ENCODE results near the gene TSPAN3. TPM values are rescaled to one million over a fixed set of nuclear protein-coding genes. Genes with fewer than 3 reads are reported as not detected.

TSPAN3 gene
- total and polyA plus RNA-seq, 8 donors, result 71.6 to 173 (median 89.2) TPM

DNA sequence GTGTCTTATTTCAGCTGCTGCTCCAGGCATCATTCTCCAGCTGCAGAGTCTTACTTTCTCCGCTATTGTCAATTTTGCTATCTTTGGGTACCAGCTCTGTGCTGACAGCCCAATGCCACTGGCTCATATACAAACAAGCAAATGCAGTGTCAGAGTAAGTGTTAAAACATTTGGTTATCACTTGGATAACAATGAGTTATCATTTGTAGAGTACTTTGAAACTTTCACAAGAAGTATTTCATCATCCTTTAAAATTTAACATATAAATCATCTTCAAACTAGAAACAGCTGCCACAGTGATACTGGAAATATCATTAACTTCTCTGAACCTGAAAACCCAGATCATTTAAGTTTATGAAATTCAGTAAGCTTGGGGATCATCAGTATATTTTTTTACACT lies 13.8 kb downstream of the TSPAN3 start:
- TF ChIP-seq, protein P1, sequence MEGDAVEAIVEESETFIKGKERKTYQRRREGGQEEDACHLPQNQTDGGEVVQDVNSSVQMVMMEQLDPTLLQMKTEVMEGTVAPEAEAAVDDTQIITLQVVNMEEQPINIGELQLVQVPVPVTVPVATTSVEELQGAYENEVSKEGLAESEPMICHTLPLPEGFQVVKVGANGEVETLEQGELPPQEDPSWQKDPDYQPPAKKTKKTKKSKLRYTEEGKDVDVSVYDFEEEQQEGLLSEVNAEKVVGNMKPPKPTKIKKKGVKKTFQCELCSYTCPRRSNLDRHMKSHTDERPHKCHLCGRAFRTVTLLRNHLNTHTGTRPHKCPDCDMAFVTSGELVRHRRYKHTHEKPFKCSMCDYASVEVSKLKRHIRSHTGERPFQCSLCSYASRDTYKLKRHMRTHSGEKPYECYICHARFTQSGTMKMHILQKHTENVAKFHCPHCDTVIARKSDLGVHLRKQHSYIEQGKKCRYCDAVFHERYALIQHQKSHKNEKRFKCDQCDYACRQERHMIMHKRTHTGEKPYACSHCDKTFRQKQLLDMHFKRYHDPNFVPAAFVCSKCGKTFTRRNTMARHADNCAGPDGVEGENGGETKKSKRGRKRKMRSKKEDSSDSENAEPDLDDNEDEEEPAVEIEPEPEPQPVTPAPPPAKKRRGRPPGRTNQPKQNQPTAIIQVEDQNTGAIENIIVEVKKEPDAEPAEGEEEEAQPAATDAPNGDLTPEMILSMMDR (IDR thresholded peaks at IDR 0.05), result no peak
- no peaks in the 10 kb centered on the region for H3K27me3 ChIP-seq
- H3K27ac ChIP-seq, result no peak overlapping the region
- FAIRE-seq (no peak), DNase-seq (no peak), ATAC-seq (no peak)
- intact Hi-C loops (cut with DNase I), result no loop called here
- peaks cover 0 to 8% (median 0%) of the 10 kb centered on the region in 3 donors for H3K36me3 ChIP-seq
- H3K4me1 ChIP-seq, result peaks cover 22 to 25% (median 24%) of the 10 kb centered on the region in 3 donors
- no peaks in the 10 kb centered on the region for H3K9me3 ChIP-seq
- H3K4me3 ChIP-seq, result no peak overlapping the region
- 52 to 62% methylated on average over 1 of the region's 1 CpG for WGBS, 2 donors

DNA sequence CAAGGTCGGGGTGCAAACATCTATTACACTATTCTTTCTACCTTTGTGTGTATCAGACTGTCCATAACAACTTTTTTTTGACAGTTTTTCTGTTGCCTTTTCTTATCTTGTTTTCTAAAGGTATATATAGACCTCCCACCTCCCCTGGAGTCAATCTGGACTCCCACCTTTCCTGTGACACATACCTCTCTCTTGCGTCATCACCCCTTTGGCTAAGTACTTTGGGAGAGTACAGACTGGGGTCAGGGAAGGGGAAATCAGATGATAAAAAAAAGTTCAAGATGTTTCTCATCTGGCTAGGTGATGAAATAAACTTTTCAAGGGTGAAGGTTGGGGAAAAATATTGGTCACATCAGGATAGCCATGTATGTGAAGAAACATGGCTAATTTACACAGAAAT lies 17.2 kb downstream of the TSPAN3 start:
- FAIRE-seq (no peak), ATAC-seq (no peak), DNase-seq (no peak)
- Histone ChIP-seq H3K4me1 (peaks cover 7 to 17% (median 16%) of the 10 kb centered on the region in 3 donors), H3K9me3 (no peaks in the 10 kb centered on the region), H3K27ac (no peak overlapping the region), H3K27me3 (no peaks in the 10 kb centered on the region), H3K4me3 (no peak overlapping the region), H3K36me3 (peaks cover 0 to 17% (median 0%) of the 10 kb centered on the region in 3 donors)
- TF ChIP-seq, protein P1 (IDR thresholded peaks at IDR 0.05), result no peak
- 95 to 97% methylated on average over 2 of the region's 2 CpGs for WGBS, 2 donors
- intact Hi-C loops (cut with DNase I), result no loop called here

DNA sequence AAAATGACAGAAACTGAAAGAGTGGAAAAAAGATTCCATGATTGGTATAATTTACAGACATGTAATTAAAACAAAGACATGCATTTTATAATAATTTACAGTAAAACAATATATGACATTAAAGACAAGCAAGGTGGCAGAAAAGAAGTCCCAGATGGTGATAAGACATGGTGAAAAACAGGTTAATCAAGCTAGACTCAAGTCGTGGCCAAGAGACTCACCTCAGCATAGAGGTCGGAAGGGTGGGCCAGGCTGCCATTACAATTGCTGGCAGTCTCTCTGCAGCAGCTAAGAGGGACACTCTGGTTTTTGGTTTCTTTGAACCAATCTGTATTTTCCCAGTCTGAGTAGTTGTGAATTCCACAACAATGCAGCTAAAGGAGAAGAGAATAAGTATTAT lies 18.4 kb downstream of the TSPAN3 start:
- ATAC-seq, result no peak
- no peak overlapping the region for H3K4me3 ChIP-seq
- no peak for FAIRE-seq
- peaks cover 0 to 17% (median 0%) of the 10 kb centered on the region in 3 donors for H3K36me3 ChIP-seq
- no peak for DNase-seq
- no peak overlapping the region for H3K27ac ChIP-seq
- intact Hi-C loops (cut with DNase I), result no loop called here
- no peaks in the 10 kb centered on the region for H3K9me3 ChIP-seq
- TF ChIP-seq, protein P1 (IDR thresholded peaks at IDR 0.05), result no peak
- H3K27me3 ChIP-seq, result no peaks in the 10 kb centered on the region
- H3K4me1 ChIP-seq, result peaks cover 7 to 17% (median 16%) of the 10 kb centered on the region in 3 donors
- 30 to 33% methylated on average over 2 of the region's 2 CpGs for WGBS, 2 donors

DNA sequence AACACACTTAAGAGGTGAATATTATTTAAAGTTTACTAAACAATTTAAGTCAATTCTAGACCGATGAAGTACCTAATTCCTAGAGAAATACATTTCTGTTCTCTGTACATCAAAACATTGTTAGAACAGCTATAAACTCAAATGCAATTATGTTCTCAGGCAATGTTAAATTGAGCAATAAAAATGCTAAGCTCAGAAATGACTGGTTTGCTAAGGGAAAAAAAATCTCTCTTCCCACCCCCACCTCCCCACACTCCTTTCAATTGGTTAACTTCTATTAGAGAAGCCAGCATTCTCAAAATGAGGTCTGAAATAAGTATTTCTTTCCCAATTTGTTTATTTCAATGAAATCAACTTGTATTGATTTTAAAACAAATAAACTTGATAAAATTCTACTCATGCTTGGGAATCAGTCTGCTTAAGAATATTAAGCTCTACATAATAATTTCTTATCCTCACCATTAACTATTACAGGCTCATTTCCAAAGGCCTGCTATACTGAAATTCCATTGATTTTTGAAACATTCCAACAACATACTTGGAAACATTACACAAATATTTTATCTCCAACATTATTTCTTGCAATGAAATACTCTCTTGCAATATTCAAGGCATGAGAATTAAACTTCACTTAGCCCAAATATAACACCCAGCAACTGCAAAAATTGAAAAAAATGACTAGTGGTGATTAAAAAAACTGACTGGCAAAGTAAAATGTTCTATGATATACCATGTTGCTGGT lies 22.6 kb downstream of the TSPAN3 start:
- TF ChIP-seq, protein P1 (IDR thresholded peaks at IDR 0.05), result no peak
- H3K9me3 ChIP-seq, result no peaks in the 10 kb centered on the region
- no peaks in the 10 kb centered on the region for H3K4me1 ChIP-seq
- DNase-seq (no peak), ATAC-seq (no peak), FAIRE-seq (no peak)
- peaks cover 0 to 29% (median 4%) of the 10 kb centered on the region in 3 donors for H3K36me3 ChIP-seq
- no peak overlapping the region for H3K27ac ChIP-seq
- H3K27me3 ChIP-seq, result no peaks in the 10 kb centered on the region
- intact Hi-C loops (cut with DNase I), result no loop called here
- no peak overlapping the region for H3K4me3 ChIP-seq
- 85 to 86% methylated on average over 1 of the region's 1 CpG for WGBS, 2 donors

Data from pancreas (tissue), 10 donors.